ENCODE results near the gene ADH1A. TPM values are rescaled to one million over a fixed set of nuclear protein-coding genes. Genes with fewer than 3 reads are reported as not detected.

ADH1A gene
- polyA plus RNA-seq (2013, experiment 1 of 2), result not detected
- not detected for polyA plus RNA-seq (2013, experiment 2 of 2)

DNA sequence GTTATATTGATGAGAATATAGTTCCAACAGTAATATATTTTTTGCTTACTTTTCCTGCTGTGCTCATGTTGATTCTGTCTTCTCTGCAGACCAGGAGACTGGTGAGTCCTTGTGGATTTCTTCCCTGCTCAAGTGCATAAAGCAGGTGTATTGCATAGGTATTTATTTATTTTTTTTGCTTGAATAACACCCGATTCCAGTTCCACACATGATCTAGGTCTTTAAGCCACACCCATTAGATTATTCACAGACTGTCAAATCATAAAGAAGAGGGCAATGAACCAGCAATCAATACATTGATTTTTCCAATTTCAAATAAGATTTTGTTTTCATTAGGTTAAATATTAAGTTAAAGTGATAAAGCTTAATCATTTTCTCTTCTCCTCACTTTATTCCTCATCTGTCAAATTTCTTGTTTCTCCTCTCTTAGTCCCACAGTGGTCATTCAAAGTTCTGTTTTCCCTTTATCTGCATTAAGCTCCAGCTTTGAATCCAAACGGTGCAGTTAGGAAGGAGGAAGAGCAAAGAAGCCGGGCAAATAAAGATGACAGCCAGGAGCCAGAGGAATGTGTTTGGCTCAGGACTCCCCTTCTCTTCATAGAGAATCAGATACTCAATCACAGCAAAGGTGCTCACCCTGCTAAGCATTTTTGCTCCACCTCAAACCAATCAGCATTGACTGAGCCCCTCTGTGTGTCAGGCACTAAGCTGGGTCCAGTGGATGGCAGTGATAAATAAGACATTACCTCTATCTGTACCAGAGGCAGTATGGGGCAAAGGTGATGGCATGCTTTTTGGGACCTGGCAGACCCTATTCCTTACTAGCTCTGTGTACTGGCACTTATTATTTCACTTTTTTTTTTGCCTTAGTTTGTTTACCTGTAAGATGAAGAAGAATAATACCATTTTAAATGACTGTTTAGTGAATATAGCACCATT lies at the start of gene ADH1A:
Gene ADH1A, minus strand, starts transcription at position 138 of the 939 bp plus-strand sequence. Its CDS starts 71 bp downstream, at position 67.
- Histone ChIP-seq H3K79me1 (ENCODE audit: low read length) (no peaks in the 10 kb centered on the region), H3K56ac (ENCODE audit: low read length) (no peak within 1 kb of the TSS), H2BK15ac (replicated peaks; ENCODE audit: low read depth) (no peak within 1 kb of the TSS), H3K9ac (ENCODE audit: low read length) (no peak within 1 kb of the TSS), H3K18ac (ENCODE audit: low read length) (no peak within 1 kb of the TSS), H3K27ac (ENCODE audit: low read depth, low read length) (no peak within 1 kb of the TSS), H3K4me2 (ENCODE audit: low read length) (no peak within 1 kb of the TSS), H2BK120ac (ENCODE audit: low read depth, low read length) (no peak within 1 kb of the TSS), H3K23ac (ENCODE audit: low read length) (no peak within 1 kb of the TSS), H3K79me2 (ENCODE audit: control insufficient read depth, insufficient read depth, low read length) (no peaks in the 10 kb centered on the region), H3K36me3 (ENCODE audit: control insufficient read depth, insufficient read depth, low read length) (no peaks in the 10 kb centered on the region), H4K8ac (ENCODE audit: low read depth, low read length) (no peak within 1 kb of the TSS), H3K4me1 (ENCODE audit: control insufficient read depth, low read depth, low read length) (no peaks in the 10 kb centered on the region), H2AK5ac (ENCODE audit: low read length) (no peak within 1 kb of the TSS), H3K4ac (ENCODE audit: low read depth, low read length) (no peak within 1 kb of the TSS), H3K4me3 (ENCODE audit: low read length) (no peak within 1 kb of the TSS), H3K27me3 (ENCODE audit: insufficient read depth, low read length, poor library complexity) (no peaks in the 10 kb centered on the region), H2BK5ac (ENCODE audit: low read length) (no peak within 1 kb of the TSS), H4K5ac (ENCODE audit: low read length) (no peak within 1 kb of the TSS)
- DNase-seq, result no peak
- WGBS (ENCODE audit: extremely low coverage, insufficient coverage, low lambda C conversion rate), result no CpG with 5 or more reads among the region's 3 CpGs

- Histone ChIP-seq H3K27me3 (ENCODE audit: insufficient read depth, low read length, poor library complexity) (peaks cover 2% of the 10 kb centered on the region), H3K79me2 (ENCODE audit: control insufficient read depth, insufficient read depth, low read length) (no peaks in the 10 kb centered on the region), H3K4me2 (ENCODE audit: low read length) (no peak overlapping the region), H4K8ac (ENCODE audit: low read depth, low read length) (no peak overlapping the region), H3K4ac (ENCODE audit: low read depth, low read length) (no peak overlapping the region), H2BK5ac (ENCODE audit: low read length) (no peak overlapping the region), H3K79me1 (ENCODE audit: low read length) (no peaks in the 10 kb centered on the region), H3K4me1 (ENCODE audit: control insufficient read depth, low read depth, low read length) (no peaks in the 10 kb centered on the region), H3K56ac (ENCODE audit: low read length) (no peak overlapping the region), H2BK120ac (ENCODE audit: low read depth, low read length) (no peak overlapping the region), H4K5ac (ENCODE audit: low read length) (no peak overlapping the region), H3K9ac (ENCODE audit: low read length) (no peak overlapping the region), H2AK5ac (ENCODE audit: low read length) (no peak overlapping the region), H3K27ac (ENCODE audit: low read depth, low read length) (no peak overlapping the region), H3K36me3 (ENCODE audit: control insufficient read depth, insufficient read depth, low read length) (no peaks in the 10 kb centered on the region), H3K23ac (ENCODE audit: low read length) (no peak overlapping the region), H2BK15ac (replicated peaks; ENCODE audit: low read depth) (no peak overlapping the region), H3K4me3 (ENCODE audit: low read length) (no peak overlapping the region), H3K18ac (ENCODE audit: low read length) (no peak overlapping the region)
- WGBS (ENCODE audit: extremely low coverage, insufficient coverage, low lambda C conversion rate), result no CpG with 5 or more reads among the region's 3 CpGs
- no peak for DNase-seq
These were observed 48.4 kb upstream of the ADH1A start for GRCh38 chr4:99339172-99339571.

DNA sequence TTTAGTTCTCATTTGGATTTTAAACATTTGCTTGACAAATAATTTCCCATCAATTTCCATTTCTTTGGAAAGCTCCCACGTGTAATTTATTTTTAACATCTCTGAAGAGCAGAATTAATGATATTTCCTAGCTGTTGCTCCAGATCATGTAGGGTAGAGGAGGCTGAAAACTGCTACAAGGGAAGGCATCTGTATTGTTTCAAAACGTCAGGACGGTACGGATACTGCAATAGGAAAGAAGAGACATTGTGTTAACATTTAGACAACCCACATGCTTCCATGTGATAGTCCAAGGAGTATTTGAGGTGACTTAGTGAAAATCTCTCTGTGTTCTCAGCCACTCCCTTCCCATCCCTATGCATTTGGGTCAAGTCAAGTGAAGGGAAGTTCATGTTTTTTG lies 45.8 kb upstream of the ADH1A start:
- no peak for DNase-seq
- no peak overlapping the region for H2BK15ac ChIP-seq (replicated peaks; ENCODE audit: low read depth)
- no peak overlapping the region for H2BK5ac ChIP-seq (ENCODE audit: low read length)
- H3K23ac ChIP-seq (ENCODE audit: low read length), result no peak overlapping the region
- H3K9ac ChIP-seq (ENCODE audit: low read length), result no peak overlapping the region
- peaks cover 2% of the 10 kb centered on the region for H3K27me3 ChIP-seq (ENCODE audit: insufficient read depth, low read length, poor library complexity)
- H3K4me3 ChIP-seq (ENCODE audit: low read length), result no peak overlapping the region
- H3K56ac ChIP-seq (ENCODE audit: low read length), result no peak overlapping the region
- no peak overlapping the region for H3K4me2 ChIP-seq (ENCODE audit: low read length)
- H3K36me3 ChIP-seq (ENCODE audit: control insufficient read depth, insufficient read depth, low read length), result no peaks in the 10 kb centered on the region
- H4K5ac ChIP-seq (ENCODE audit: low read length), result no peak overlapping the region
- no peak overlapping the region for H2AK5ac ChIP-seq (ENCODE audit: low read length)
- no peak overlapping the region for H3K4ac ChIP-seq (ENCODE audit: low read depth, low read length)
- H3K79me2 ChIP-seq (ENCODE audit: control insufficient read depth, insufficient read depth, low read length), result no peaks in the 10 kb centered on the region
- H3K18ac ChIP-seq (ENCODE audit: low read length), result no peak overlapping the region
- WGBS (ENCODE audit: extremely low coverage, insufficient coverage, low lambda C conversion rate), result no CpG with 5 or more reads among the region's 4 CpGs
- no peak overlapping the region for H4K8ac ChIP-seq (ENCODE audit: low read depth, low read length)
- H3K27ac ChIP-seq (ENCODE audit: low read depth, low read length), result no peak overlapping the region
- H3K79me1 ChIP-seq (ENCODE audit: low read length), result no peaks in the 10 kb centered on the region
- H2BK120ac ChIP-seq (ENCODE audit: low read depth, low read length), result no peak overlapping the region
- H3K4me1 ChIP-seq (ENCODE audit: control insufficient read depth, low read depth, low read length), result no peaks in the 10 kb centered on the region

DNA sequence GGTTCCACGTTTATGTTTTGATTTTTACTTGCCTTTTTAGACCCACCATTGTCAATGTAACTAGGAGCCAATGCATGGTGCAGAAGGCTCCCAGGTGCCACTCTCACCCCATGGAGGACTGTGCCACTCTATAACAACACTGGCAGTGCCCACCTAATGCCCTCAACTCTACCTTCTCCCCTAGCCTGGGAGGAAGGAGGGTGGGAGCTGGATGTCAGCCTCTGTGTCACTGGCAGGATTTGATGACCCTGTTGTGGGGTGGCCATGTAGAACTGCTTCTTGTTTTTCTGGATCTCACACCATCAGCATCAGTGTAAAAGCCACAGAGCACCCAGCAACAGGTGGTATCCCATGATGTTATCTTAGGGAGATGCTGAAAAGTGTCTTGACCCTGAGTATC lies 44.1 kb upstream of the ADH1A start:
- Histone ChIP-seq H4K5ac (ENCODE audit: low read length) (no peak overlapping the region), H3K4me3 (ENCODE audit: low read length) (no peak overlapping the region), H3K23ac (ENCODE audit: low read length) (no peak overlapping the region), H3K56ac (ENCODE audit: low read length) (no peak overlapping the region), H2AK5ac (ENCODE audit: low read length) (no peak overlapping the region), H3K79me2 (ENCODE audit: control insufficient read depth, insufficient read depth, low read length) (no peaks in the 10 kb centered on the region), H2BK15ac (replicated peaks; ENCODE audit: low read depth) (no peak overlapping the region), H4K8ac (ENCODE audit: low read depth, low read length) (no peak overlapping the region), H2BK5ac (ENCODE audit: low read length) (no peak overlapping the region), H3K18ac (ENCODE audit: low read length) (no peak overlapping the region), H3K4me1 (ENCODE audit: control insufficient read depth, low read depth, low read length) (no peaks in the 10 kb centered on the region), H3K27ac (ENCODE audit: low read depth, low read length) (no peak overlapping the region), H3K9ac (ENCODE audit: low read length) (no peak overlapping the region), H3K4me2 (ENCODE audit: low read length) (no peak overlapping the region), H3K79me1 (ENCODE audit: low read length) (no peaks in the 10 kb centered on the region), H3K4ac (ENCODE audit: low read depth, low read length) (no peak overlapping the region), H2BK120ac (ENCODE audit: low read depth, low read length) (no peak overlapping the region), H3K36me3 (ENCODE audit: control insufficient read depth, insufficient read depth, low read length) (no peaks in the 10 kb centered on the region), H3K27me3 (ENCODE audit: insufficient read depth, low read length, poor library complexity) (peaks cover 2% of the 10 kb centered on the region)
- no CpG with 5 or more reads among the region's 1 CpG for WGBS (ENCODE audit: extremely low coverage, insufficient coverage, low lambda C conversion rate)
- no peak for DNase-seq

GRCh38 chr4:99330648-99331047 lies 39.9 kb upstream of the ADH1A start:
- Histone ChIP-seq H3K4me3 (ENCODE audit: low read length) (no peak overlapping the region), H4K8ac (ENCODE audit: low read depth, low read length) (no peak overlapping the region), H4K5ac (ENCODE audit: low read length) (no peak overlapping the region), H3K9ac (ENCODE audit: low read length) (no peak overlapping the region), H3K4ac (ENCODE audit: low read depth, low read length) (no peak overlapping the region), H3K79me1 (ENCODE audit: low read length) (no peaks in the 10 kb centered on the region), H3K18ac (ENCODE audit: low read length) (no peak overlapping the region), H3K4me1 (ENCODE audit: control insufficient read depth, low read depth, low read length) (no peaks in the 10 kb centered on the region), H3K4me2 (ENCODE audit: low read length) (no peak overlapping the region), H3K56ac (ENCODE audit: low read length) (no peak overlapping the region), H3K79me2 (ENCODE audit: control insufficient read depth, insufficient read depth, low read length) (no peaks in the 10 kb centered on the region), H2AK5ac (ENCODE audit: low read length) (no peak overlapping the region), H3K36me3 (ENCODE audit: control insufficient read depth, insufficient read depth, low read length) (no peaks in the 10 kb centered on the region), H3K27me3 (ENCODE audit: insufficient read depth, low read length, poor library complexity) (no peaks in the 10 kb centered on the region), H2BK5ac (ENCODE audit: low read length) (no peak overlapping the region), H3K27ac (ENCODE audit: low read depth, low read length) (no peak overlapping the region), H3K23ac (ENCODE audit: low read length) (no peak overlapping the region), H2BK15ac (replicated peaks; ENCODE audit: low read depth) (no peak overlapping the region), H2BK120ac (ENCODE audit: low read depth, low read length) (no peak overlapping the region)
- no CpG with 5 or more reads among the region's 3 CpGs for WGBS (ENCODE audit: extremely low coverage, insufficient coverage, low lambda C conversion rate)
- no peak for DNase-seq
